H7 (cell line): ENCODE measurements around the gene TKFC. TPM values are rescaled to one million over a fixed set of nuclear protein-coding genes. Genes with fewer than 3 reads are reported as not detected.

Experiments used
- DNase-seq: peaks from one replicate; pipeline ENCODE4 v3.0.0; 2012
- H3K27me3 ChIP-seq: 2 replicates; pipeline ENCODE4 v1.6.0; 2011; ENCODE audit warnings: mild to moderate bottlenecking, low read length; ENCODE audit not compliant: control insufficient read depth, insufficient read depth
- H3K36me3 ChIP-seq: replicated peaks from 2 replicates; pipeline ENCODE4 v1.5.1; 2011; ENCODE audit warnings: low read length; ENCODE audit not compliant: control insufficient read depth, insufficient read depth
- H3K4me3 ChIP-seq: 2 replicates; pipeline ENCODE4 v1.5.1; 2011; ENCODE audit warnings: low read depth, mild to moderate bottlenecking, control low read depth, low read length, moderate library complexity; ENCODE audit not compliant: insufficient read depth
- total RNA-seq: library from RNA; depleted of rRNA; stranded (reverse); fragments of >200 nt; shearing (Covaris generic); gene quantifications from 2 replicates; pipeline ENCODE4 v1.2.3, GENCODE V29; 2014; rRNA removed

TKFC gene
- total RNA-seq, 1 experiment from 2014 or later: 84.5 TPM

DNA sequence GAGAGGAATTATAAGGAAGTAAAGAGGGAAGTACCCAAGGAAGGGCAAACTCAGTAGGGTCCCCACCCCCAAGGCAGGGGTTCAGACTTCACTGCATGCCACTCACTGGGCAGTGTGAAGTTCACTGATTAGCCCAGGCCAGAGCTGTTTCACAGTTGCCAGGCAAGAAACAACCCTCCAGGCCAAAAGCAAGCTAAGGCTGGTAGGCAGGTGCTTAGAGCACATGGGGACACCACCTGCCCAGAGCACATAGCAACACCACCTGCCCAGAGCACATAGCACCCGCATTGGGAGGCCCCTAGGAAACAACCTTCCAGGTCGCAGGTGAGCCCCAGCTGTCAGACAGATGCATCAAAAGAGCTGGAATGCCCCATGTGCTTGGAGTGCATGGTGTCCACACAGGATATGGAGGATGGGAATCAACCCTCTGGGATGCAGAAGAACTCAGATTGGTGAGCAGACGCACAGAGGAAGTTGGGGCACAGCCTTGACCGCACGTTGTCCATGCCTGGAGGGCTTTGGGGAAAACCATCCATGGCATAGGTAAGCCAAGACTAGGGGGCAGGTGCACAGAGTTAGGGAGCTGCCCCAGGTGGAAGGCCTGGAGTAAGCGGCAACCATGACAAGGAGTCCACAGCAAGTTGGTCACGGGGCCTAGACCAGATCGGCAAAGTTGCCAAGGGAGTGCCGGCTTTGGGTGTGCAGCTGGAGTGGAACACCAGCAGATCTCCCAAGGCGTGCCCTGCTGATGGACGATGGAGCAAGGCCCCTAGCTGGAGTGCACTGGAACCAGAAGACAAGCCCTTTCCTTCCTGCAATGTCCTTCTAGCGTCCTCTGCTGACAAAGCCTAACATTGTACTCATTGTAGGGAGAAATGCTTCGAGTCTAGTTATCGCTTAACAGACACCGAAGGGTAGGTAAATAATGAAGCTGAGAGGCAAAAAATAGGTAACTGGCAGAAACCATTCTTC lies 51.5 kb downstream of the TKFC start:
- peak; percentile 69 for DNase-seq
- no peaks in the 10 kb centered on the region for H3K36me3 ChIP-seq
- no peaks in the 10 kb centered on the region for H3K27me3 ChIP-seq

DNA sequence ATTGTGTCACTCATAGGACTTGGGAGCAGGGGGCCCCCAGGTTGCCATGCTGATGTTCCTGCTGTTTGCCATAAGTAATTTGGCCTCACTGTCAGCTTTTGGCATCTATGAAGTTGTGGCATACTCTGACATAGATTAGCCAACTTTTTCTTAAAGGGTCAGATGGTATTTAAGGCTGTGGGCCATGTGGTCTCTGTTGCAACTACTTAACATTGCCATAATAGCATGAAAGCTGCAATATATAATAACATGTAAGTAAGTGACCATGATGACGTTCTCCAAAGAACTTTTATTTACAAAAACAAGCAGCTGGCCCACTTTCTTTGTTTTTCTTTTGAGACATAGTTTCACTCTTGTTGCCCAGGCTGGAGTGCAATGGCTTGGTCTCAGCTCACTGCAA lies 57.1 kb downstream of the TKFC start:
- DNase-seq: no peak
- Histone ChIP-seq H3K27me3 (no peaks in the 10 kb centered on the region), H3K36me3 (peaks cover 4% of the 10 kb centered on the region), H3K4me3 (no peak overlapping the region)

More for the DNA sequence above, 51.5 kb downstream of the TKFC start:
- H3K4me3 ChIP-seq: no peak overlapping the region

DNA sequence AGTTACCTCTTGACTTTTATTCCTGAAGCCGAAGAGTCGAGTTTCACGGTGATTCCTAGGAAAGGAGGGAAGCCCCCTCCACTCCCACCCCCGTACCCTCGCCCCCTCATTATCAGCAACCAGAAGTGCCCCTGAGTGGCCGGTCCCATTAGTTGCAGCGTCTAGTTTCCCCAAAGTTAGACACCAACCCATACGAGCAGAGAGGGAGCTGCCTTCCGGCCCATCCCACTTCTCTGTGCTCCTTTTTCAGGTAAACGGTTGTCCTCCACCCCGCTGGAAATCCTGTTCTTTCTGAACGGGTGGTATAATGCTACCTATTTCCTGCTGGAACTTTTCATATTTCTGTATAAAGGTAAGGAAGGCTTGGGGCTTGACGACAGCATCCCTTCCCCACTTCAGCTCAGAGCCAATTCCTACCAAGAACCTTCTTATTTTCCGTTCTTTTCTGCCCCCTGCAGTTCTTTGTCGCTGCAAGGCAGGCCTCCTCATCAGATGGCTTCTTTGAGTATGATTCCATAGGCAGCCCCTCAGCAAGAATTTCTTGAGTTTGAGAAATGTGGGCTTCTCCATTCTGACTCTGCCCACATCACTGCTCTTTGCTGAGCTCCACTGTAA lies 60.1 kb downstream of the TKFC start:
- peak; percentile 70 for DNase-seq
- peak overlapping the region; percentile 52 for H3K4me3 ChIP-seq
- H3K36me3 ChIP-seq: peaks cover 6% of the 10 kb centered on the region
- H3K27me3 ChIP-seq: no peaks in the 10 kb centered on the region

Other genes with a start within 250 kb of the TKFC start
- gene CD5, start 230.7 kb upstream of the TKFC start, total RNA-seq: not detected in 2 replicates
- gene VPS37C, start 171.8 kb upstream of the TKFC start, total RNA-seq: 22.1 and 25.5 TPM in 2 replicates
- not detected in 2 replicates for gene PGA3, start 129.7 kb upstream of the TKFC start, total RNA-seq
- gene PGA4, start 110.9 kb upstream of the TKFC start, total RNA-seq: 0.22 and 1.3 TPM in 2 replicates
- 0.69 and 1.5 TPM in 2 replicates for gene PGA5, start 92.1 kb upstream of the TKFC start, total RNA-seq
- 0.85 and 1.1 TPM in 2 replicates for gene VWCE, start 37.9 kb upstream of the TKFC start, total RNA-seq
- 256 and 260 TPM in 2 replicates for gene DDB1, start 123 bp upstream of the TKFC start, total RNA-seq
- 12.3 and 16.2 TPM in 2 replicates for gene CYB561A3, start 28.7 kb downstream of the TKFC start, total RNA-seq
- 23.9 and 33.9 TPM in 2 replicates for gene TMEM138, start 29.1 kb downstream of the TKFC start, total RNA-seq
- gene TMEM216, start 59.4 kb downstream of the TKFC start, total RNA-seq: 22.7 and 28.2 TPM in 2 replicates
- 40.2 and 42.6 TPM in 2 replicates for gene CPSF7, start 96.7 kb downstream of the TKFC start, total RNA-seq
- 31.3 and 48.6 TPM in 2 replicates for gene SDHAF2, start 96.9 kb downstream of the TKFC start, total RNA-seq
- 2.5 and 2.6 TPM in 2 replicates for gene LRRC10B, start 175.5 kb downstream of the TKFC start, total RNA-seq
- gene SYT7, start 247.8 kb downstream of the TKFC start, total RNA-seq: 3.6 and 4.8 TPM in 2 replicates